OCI-LY3 (cell line): ENCODE results near the gene E2F1.
A peak's percentile ranks its signal among the peaks of the same experiment; 100 is the strongest.

Source experiments
- H2AFZ ChIP-seq: fragments of 200-600, 300-600 bp; shearing (Covaris generic); 2 replicates; pipeline ENCODE4 v1.6.0; 2014; ENCODE audit warnings: antibody characterized with exemption, low read depth, low read length
- H3K27ac ChIP-seq: fragments of 200-600, 300-600 bp; sonication (generic); 2 replicates; pipeline ENCODE4 v1.5.1; 2014; ENCODE audit warnings: mild to moderate bottlenecking, low read length, moderate library complexity, mixed read lengths
- H3K27me3 ChIP-seq: fragments of 200-600, 300-600 bp; sonication (generic); 2 replicates; pipeline ENCODE4 v1.6.1; 2014; ENCODE audit warnings: low read depth, low read length, mixed read lengths
- H3K36me3 ChIP-seq: fragments of 200-600, 300-600 bp; sonication (generic); replicated peaks from 2 replicates; pipeline ENCODE3; 2014; ENCODE audit warnings: low read depth, low read length, mixed read lengths
- H3K4me1 ChIP-seq: fragments of 300-600, 200-600 bp; sonication (generic); 2 replicates; pipeline ENCODE4 v1.6.1; 2014; ENCODE audit warnings: low read length, mixed read lengths
- H3K4me2 ChIP-seq: fragments of 200-600, 300-600 bp; sonication (generic); 2 replicates; pipeline ENCODE4 v1.6.1; 2014; ENCODE audit warnings: low read length, mixed read lengths
- H3K4me3 ChIP-seq: fragments of 300-600, 200-600 bp; sonication (generic); 2 replicates; pipeline ENCODE4 v1.5.1; 2014; ENCODE audit warnings: antibody characterized with exemption, mild to moderate bottlenecking, low read length, moderate library complexity
- H3K79me2 ChIP-seq: fragments of 300-600, 200-600 bp; shearing (Covaris generic); 2 replicates; pipeline ENCODE4 v1.6.1; 2014; ENCODE audit warnings: mild to moderate bottlenecking, low read length, mixed read lengths
- H3K9ac ChIP-seq: fragments of 300-600, 200-600 bp; shearing (Covaris generic); 2 replicates; pipeline ENCODE4 v1.6.0; 2014; ENCODE audit warnings: mild to moderate bottlenecking, low read length, moderate library complexity
- H3K9me3 ChIP-seq: fragments of 200-600, 300-600 bp; shearing (Covaris generic); 2 replicates; pipeline ENCODE4 v1.6.1; 2014; ENCODE audit warnings: low read length, mixed read lengths; ENCODE audit not compliant: insufficient read depth
- H4K20me1 ChIP-seq: fragments of 200-600, 300-600 bp; sonication (generic); 2 replicates; pipeline ENCODE4 v1.6.1; 2016; ENCODE audit warnings: low read length, mixed read lengths; ENCODE audit not compliant: insufficient read depth
- EZH2phosphoT487 ChIP-seq: fragments of 200-600 bp; shearing (Covaris generic); IDR thresholded peaks from 2 replicates; pipeline ENCODE4 v1.6.1; 2018; ENCODE audit warnings: antibody characterized with exemption, mixed run types, low read depth
- TF ChIP-seq, protein P1 (sequence below): fragments of 200-600, 300-600 bp; sonication (generic); IDR thresholded peaks from 2 replicates; pipeline ENCODE4 v1.5.1; 2014; ENCODE audit warnings: antibody characterized with exemption, low read length, low read depth

Gene E2F1

GRCh38 chr20:33686100-33686983, at the start of gene E2F1:
Gene E2F1, minus strand, starts transcription at chr20:33686385. Its CDS starts 121 bp downstream, at chr20:33686264.
- Histone ChIP-seq H3K4me3 (peak within 1 kb of the TSS; percentile 96), H3K79me2 (peaks cover 47% of the 10 kb centered on the region), H3K27me3 (no peaks in the 10 kb centered on the region), H3K27ac (peak within 1 kb of the TSS; percentile 89), H3K9me3 (no peaks in the 10 kb centered on the region), H3K4me1 (peaks cover 45% of the 10 kb centered on the region), H4K20me1 (peaks cover 37% of the 10 kb centered on the region), H2AFZ (peak within 1 kb of the TSS; percentile 99), H3K9ac (peak within 1 kb of the TSS; percentile 96), H3K36me3 (peaks cover 23% of the 10 kb centered on the region), H3K4me2 (peak within 1 kb of the TSS; percentile 99)
- TF ChIP-seq, protein P1, sequence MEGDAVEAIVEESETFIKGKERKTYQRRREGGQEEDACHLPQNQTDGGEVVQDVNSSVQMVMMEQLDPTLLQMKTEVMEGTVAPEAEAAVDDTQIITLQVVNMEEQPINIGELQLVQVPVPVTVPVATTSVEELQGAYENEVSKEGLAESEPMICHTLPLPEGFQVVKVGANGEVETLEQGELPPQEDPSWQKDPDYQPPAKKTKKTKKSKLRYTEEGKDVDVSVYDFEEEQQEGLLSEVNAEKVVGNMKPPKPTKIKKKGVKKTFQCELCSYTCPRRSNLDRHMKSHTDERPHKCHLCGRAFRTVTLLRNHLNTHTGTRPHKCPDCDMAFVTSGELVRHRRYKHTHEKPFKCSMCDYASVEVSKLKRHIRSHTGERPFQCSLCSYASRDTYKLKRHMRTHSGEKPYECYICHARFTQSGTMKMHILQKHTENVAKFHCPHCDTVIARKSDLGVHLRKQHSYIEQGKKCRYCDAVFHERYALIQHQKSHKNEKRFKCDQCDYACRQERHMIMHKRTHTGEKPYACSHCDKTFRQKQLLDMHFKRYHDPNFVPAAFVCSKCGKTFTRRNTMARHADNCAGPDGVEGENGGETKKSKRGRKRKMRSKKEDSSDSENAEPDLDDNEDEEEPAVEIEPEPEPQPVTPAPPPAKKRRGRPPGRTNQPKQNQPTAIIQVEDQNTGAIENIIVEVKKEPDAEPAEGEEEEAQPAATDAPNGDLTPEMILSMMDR = peak; percentile 33
- no peak for TF ChIP-seq EZH2phosphoT487

DNA sequence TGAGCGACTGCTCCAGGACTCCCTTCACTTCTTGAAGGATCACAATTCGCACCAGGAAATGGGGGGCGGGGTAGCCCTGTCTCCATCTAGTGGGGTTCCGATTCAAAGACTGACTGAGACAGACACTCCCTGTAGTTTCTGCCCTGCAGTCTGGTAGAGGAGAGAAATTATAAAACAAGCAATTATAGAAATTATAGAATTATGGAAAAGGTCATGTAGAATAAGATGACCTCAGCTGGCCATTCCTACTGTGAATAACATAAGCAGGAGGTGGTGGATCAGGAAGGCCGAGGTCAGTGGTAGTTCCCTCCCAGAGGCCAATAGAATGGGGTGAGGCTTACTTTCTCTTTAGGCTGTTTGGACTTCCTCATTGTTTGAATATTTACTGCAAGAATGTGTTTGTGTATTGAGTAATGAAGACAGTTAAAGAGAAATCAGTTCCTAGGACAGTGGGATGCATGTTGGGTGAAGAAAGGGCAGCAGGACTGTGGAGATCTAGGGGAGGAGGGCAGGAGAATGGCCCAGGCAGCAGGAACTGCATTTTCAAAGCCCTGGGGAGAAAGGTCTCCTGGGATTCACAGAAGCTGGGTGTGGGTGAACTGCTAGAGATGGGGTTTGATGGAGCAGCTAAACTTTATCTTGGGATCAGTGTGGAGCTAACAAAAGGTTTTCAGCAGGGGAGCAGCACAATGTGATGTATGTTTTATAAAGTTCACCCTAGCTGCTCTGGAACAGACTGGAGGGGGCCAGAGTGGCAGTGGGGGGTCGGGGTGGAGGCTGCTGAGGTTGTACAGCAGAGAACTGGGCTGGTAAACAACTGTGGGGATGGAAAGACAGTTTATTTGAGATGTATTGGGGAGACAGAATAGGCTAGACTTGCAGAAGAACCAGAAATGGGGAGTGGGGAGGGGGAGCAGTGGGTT, 47.7 kb upstream of the E2F1 start:
- H3K79me2 ChIP-seq = no peaks in the 10 kb centered on the region
- no peak for TF ChIP-seq EZH2phosphoT487
- TF ChIP-seq, protein P1 = no peak
- H3K36me3 ChIP-seq = peaks cover 7% of the 10 kb centered on the region
- H3K9me3 ChIP-seq = peaks cover 18% of the 10 kb centered on the region
- no peak overlapping the region for H3K27ac ChIP-seq
- H3K27me3 ChIP-seq = no peaks in the 10 kb centered on the region
- no peak overlapping the region for H2AFZ ChIP-seq
- peak overlapping the region; percentile 76 for H3K4me3 ChIP-seq
- H3K4me1 ChIP-seq = peaks cover 21% of the 10 kb centered on the region
- H3K9ac ChIP-seq = no peak overlapping the region
- H4K20me1 ChIP-seq = no peaks in the 10 kb centered on the region
- peak overlapping the region; percentile 76 for H3K4me2 ChIP-seq

- Histone ChIP-seq H3K4me1 (peaks cover 21% of the 10 kb centered on the region), H3K9me3 (peaks cover 18% of the 10 kb centered on the region), H2AFZ (peak overlapping the region; percentile 41; the same call in 1 of the 2 replicates), H3K27me3 (no peaks in the 10 kb centered on the region), H3K27ac (peak overlapping the region; percentile 69), H3K4me3 (peak overlapping the region; percentile 76), H3K9ac (peak overlapping the region; percentile 70), H4K20me1 (no peaks in the 10 kb centered on the region), H3K79me2 (no peaks in the 10 kb centered on the region), H3K4me2 (peak overlapping the region; percentile 76), H3K36me3 (peaks cover 4% of the 10 kb centered on the region)
- TF ChIP-seq, protein P1 = peak; percentile 33
- no peak for TF ChIP-seq EZH2phosphoT487
Observed at GRCh38 chr20:33732166-33732970, 46.2 kb upstream of the E2F1 start.
